ENCODE results near the gene RFTN1. TPM values are rescaled to one million over a fixed set of nuclear protein-coding genes. Genes with fewer than 3 reads are reported as not detected.

Gene RFTN1
- total RNA-seq, 4 donors from 2014 or later = 42.4 to 94.4 (median 62.5) TPM

GRCh38 chr3:16330351-16330750 lies 183.1 kb downstream of the RFTN1 start:
- ATAC-seq (ENCODE audit: low FRiP score) = no peak
- no peak for DNase-seq (ENCODE audit: low spot score)
- no peak for TF ChIP-seq CTCF (IDR thresholded peaks at IDR 0.05)

- DNase-seq (ENCODE audit: low spot score) (no peak), ATAC-seq (ENCODE audit: low FRiP score) (no peak)
- TF ChIP-seq CTCF (IDR thresholded peaks at IDR 0.05) = no peak
These were observed 183.7 kb downstream of the RFTN1 start for GRCh38 chr3:16329826-16330129.

- no peak for TF ChIP-seq CTCF (IDR thresholded peaks at IDR 0.05)
- DNase-seq (ENCODE audit: low spot score) (no peak), ATAC-seq (ENCODE audit: low FRiP score) (no peak)
These were observed 184.3 kb downstream of the RFTN1 start for GRCh38 chr3:16329036-16329825.

- ATAC-seq (ENCODE audit: low FRiP score) (no peak), DNase-seq (ENCODE audit: low spot score) (no peak)
- no peak for TF ChIP-seq CTCF (IDR thresholded peaks at IDR 0.05)
These were observed 185.4 kb downstream of the RFTN1 start for GRCh38 chr3:16328124-16328523.

- DNase-seq (ENCODE audit: low spot score) = no peak
- ATAC-seq (ENCODE audit: low FRiP score) = no peak
- no peak for TF ChIP-seq CTCF (IDR thresholded peaks at IDR 0.05)
These were observed 186.7 kb downstream of the RFTN1 start for GRCh38 chr3:16326724-16327349.

- DNase-seq (ENCODE audit: low spot score) (no peak), ATAC-seq (ENCODE audit: low FRiP score) (no peak)
- TF ChIP-seq CTCF (IDR thresholded peaks at IDR 0.05) = no peak
These were observed 187.6 kb downstream of the RFTN1 start for GRCh38 chr3:16325850-16326249.

GRCh38 chr3:16323737-16324136 lies 189.8 kb downstream of the RFTN1 start:
- ATAC-seq (ENCODE audit: low FRiP score) (no peak), DNase-seq (ENCODE audit: low spot score) (no peak)
- TF ChIP-seq CTCF (IDR thresholded peaks at IDR 0.05) = no peak
